Islet precursor cell (in vitro differentiated cells): ENCODE data around the gene AIPL1.

Experiments used
- DNase-seq: peaks from one replicate; pipeline ENCODE4 v3.0.0-alpha.2; 2018

Gene AIPL1

DNA sequence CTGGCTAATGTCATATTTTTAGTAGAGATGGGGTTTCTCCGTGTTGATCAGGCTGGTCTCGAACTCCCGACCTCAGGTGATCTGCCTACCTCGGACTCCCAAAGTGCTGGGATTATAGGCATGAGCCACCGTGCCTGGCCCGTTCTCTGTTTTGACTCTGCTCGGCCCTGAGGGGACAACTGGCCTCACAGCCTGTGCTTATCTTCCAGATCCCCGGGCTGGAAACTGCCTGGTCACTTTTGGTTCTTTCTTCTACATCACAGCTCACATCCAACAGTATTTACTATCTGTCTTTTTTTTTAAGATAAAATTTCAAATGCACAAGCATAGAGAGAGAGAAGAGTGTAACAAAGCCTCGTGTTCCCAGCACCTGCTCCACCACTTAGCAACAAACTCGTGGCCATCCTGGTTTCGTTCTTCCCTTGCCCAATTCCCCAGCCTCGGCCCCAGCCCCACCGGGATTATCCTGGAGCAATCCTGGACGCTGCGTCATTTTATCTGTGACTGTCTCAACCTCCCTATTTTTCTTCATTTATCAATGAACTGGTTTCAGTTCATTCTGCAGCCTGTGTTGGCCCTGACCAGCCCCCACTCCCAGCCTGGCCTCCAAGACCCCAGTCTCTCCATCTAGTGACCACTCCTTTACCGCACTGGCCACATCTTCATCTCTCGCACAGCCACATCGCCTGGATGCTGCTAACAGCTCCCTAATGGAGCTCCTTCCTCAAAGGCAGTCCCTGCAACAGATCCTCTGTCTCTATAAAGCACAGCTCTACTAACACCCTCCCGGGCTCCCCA, 30.5 kb upstream of the AIPL1 start:
- no peak for DNase-seq

- no peak for DNase-seq
Observed at GRCh38 chr17:6464446-6465041, 29.6 kb upstream of the AIPL1 start.

DNA sequence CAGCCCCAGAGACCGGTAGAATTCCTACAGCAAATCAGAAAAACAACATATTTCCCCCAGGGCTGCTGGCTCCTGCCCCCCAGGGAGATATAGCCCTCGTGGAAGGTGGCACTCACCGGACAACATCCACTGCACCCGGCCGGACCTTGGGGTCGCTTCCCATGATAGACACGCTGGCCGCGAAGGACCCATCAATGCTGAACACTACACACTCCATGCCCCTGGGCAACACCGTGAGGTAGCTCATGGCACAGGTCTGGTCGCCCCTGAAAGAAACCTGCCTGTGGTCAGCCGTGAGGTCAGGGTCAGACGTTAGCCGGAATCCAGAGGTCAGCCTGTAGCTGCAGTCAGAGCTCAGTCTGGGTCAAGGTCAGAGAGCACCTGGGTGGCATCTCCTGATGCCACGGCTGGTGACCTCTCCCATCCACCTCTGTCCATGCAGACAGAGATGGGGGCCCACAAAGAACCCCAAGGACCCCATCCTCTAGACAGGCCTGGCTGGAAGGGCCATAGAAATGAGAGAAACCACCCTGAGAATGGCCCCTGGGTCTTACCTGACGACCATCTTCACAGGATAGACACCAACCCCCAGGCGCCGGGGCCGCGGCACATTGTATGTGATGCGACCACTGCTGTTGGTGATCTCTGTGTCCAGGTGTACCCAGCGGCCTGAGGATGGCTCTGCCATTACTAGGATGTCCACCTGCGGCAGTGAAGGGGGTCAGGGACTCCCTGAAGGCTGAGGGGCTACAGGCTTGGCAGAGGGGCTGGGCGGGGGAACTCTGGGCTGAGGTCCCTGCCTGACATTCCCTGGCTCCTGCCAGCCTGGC, 28.9 kb upstream of the AIPL1 start:
- no peak for DNase-seq

- DNase-seq: no peak
Observed at GRCh38 chr17:6462692-6463091, 27.8 kb upstream of the AIPL1 start.

- no peak for DNase-seq
Observed at GRCh38 chr17:6461792-6462524, 27.0 kb upstream of the AIPL1 start.

GRCh38 chr17:6461246-6461645, 26.3 kb upstream of the AIPL1 start:
- DNase-seq: no peak

DNA sequence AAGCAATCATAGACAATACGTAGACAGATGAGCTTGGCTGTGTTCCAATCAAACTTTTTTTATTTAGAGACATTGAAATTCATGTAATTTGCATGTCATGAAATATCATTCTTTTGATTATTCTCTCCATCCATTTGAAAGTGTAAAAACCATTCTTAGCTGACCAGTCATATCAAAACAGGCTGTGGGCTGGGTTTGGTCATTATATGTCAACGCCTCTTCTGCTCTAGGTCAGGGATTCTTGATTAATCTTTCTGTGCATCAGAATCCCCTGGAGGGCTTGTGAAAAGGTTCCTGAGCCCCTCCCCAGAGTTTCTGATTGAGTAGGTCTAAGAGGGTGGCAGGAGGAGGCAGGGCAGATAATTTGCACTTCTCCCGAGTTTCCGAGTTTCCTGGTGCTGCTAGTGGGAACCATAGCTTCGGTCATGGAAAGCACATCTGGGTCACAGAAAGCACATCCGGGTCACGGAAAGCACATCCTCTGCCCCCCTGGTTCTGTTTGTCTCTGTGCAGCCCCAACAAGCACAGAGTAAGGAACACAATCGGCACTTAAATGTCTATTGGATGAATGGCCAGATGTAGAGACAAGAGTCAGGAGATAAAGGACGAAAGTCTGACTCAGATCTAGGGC, 25.7 kb upstream of the AIPL1 start:
- no peak for DNase-seq

DNA sequence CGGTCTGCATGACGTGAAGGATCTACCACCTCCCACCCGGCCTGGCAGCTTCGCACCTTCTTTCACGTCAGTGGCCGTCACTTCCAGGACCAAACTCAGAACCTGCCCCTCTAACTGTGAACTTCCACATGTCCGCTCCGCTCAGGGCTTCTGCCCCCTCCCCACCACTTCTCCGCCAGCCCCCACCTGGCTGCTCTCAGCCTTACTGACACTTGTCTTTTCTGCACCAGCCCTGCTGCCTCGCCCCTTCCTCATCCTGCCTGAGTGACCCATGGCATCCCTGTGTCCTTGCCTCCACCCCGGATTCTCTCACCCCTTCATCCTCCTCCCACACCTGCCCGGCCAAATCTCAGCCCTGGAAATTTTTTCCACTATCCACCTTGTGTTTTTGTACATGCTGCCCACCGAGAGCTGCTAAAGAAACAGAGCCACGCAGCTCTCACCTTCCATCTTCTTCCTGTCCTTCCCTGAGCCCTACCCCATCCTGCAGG, 23.6 kb upstream of the AIPL1 start:
- DNase-seq: no peak

DNA sequence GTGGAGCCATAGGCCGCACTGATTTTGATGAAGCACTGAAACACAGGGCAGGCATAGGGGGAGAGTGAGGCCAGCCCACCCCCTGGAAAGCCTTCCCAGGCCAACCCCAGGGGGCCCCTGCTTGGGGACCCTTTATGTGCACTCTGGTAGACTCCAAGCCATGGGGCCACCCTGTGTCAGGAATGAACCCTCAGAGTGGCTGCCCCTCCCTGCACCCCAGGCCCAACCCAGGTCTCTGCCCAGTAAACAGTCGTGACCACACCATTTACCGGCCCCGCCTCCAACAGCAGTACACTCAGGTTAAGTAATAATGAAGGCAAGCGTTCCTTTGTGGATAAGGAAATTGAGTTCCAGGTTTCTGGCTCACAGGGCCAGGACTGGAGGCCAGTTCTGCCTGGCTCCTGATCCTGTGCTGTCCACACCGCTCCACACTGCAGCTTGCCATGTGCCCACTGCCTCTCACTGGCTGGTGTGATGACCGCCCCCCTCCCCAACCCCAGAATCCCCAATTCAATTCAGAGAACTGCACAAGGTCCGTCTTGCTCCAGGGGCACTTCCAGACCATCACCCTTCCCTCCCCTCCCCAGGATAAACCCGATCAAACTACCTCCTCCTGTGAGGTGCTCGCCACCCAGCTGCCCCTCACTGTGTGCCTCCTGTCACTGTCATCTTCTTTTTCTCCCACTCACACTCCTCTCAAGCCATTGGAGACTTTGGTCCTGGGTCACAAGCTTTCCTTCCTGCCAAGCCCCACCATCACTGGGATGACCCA, 23.0 kb upstream of the AIPL1 start:
- DNase-seq: no peak

DNA sequence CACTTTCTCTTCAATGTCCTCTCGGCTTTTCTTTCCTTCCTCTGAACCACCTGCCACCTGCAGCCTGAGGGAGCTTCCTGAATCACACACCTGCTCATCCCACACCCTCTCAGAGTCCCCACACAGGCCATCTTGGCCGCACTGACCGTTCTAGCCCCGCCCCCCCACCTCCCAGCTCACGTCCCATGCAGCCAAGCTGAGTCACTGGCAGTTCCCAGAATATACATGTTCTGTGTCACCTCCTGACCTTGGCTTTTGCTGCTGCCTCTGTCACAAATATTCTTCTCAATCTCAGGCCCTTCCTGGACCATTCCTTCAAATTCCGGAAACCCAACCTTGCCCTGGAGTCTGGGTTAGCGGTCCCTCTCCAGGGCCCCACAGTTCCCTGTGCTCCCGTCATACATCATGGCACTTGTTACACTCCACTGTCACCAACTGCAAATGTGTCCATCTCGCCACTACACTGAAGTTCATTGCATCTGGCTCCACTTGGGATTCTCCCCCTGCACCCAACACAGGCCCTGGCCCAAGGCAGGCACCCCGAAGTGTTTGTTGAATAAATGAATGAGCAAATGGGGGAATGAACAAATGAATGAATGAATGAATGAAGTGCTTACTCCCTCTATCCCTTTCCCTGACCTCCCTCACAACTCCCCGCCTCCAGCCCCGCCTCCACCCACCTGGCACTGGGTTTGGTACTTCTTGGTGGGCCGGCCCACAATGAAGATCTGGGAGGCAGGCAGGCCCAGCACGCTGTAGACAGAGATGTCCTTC, 22.2 kb upstream of the AIPL1 start:
- peak; percentile 83 for DNase-seq

DNA sequence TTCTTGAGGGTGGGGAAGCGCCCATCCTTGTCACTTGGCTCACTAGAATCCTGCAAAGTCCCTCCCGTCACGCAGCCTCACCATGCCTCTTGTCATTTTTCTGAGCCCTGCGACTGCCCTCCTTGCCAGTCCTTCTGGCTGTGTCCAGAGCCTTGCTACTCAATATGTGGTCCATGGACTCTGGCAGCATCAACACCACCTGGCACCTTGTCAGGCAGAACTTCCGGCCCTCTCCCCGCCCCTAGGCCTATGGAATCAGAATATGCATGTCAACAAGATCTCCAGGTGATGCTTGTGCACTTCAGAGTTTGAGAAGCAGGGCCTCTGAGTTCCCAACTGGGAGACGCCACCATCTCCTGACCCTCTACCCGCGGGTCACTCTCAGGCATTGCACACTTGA, 21.4 kb upstream of the AIPL1 start:
- no peak for DNase-seq

DNA sequence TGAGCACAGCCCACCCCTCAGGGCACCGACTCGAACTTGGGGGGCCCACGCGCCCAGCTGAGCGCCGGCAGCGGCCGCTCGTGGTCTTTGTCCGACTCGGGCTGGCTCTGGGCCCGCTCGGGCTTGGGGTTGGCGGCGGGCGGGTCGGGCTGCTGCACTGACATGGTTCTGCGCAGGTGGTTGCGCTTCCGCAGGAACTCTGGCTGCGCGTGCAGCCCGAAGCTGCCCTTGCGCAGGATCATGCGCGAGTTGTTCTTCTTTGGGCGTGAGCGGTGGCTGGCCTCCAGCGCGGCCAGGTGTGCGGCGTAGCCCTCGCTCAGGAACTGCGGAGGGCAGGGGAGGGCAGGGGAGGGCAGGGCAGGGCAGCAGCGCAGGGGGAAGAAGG, 20.4 kb upstream of the AIPL1 start:
- peak; percentile 76 for DNase-seq

- DNase-seq: no peak
Observed at GRCh38 chr17:6454495-6455320, 19.8 kb upstream of the AIPL1 start.

- DNase-seq: no peak
Observed at GRCh38 chr17:6453279-6454024, 18.5 kb upstream of the AIPL1 start.

- DNase-seq: no peak
Observed at GRCh38 chr17:6452471-6453266, 17.7 kb upstream of the AIPL1 start.

DNA sequence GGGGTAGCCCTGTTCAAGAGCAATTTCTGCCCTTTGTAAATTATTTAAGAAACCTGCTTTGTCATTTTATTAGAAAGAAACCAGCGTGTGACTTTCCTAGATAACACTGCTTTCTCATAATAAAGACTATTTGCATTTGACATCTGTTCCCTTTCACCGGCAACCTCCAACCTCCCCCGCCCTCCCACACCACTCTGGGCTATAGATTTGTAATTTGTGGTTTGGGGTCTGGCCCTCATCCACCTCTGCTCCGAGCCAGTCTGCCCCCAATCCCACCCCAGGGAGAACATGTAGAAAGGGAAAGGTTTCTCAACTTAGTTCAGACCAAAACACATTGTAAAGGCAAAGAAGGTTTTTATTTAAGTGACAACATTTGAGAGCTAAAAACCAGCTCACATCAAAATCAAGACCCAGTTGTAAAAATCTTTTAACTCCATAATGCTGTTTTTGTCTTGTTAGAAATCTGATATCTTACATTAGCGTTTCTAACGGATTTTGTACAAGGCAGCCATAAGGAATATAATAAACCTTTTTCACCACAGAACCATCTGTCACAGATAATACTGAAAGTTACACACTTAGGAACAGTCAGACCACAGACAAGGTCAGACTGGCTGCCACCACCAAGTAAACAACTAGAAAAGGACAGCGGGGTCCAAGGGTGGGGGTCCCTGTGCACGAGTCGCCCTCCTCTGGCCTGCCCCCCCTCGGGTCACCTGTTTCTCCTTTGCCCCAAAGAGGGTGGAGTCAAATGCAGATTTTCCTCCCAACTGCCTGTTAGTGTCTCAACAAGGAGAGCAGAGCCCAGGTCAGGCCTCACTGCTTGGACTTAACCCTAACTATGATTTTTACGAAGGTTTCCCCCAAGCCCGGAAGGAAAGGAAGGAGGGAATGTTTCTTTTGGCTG, 16.3 kb upstream of the AIPL1 start:
- no peak for DNase-seq

DNA sequence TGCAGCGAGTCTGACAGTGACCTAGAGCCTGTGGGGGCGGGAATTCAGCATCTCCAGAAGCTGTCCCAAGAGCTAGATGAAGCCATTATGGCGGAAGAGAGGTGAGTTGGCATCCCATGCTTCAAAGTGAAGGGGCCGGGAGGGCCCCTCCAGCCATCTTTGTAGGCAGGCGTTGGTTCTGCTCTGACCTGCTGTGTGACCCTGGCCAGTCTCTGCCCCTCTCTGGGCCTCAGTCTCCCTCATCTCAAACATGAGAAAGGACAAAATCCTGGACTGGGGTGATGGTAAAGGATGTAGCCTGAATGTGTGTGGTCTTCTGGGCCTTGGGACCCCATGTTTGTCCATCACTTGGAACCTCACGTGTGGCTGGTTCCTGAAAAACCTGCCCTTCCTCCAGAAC, 14.4 kb upstream of the AIPL1 start:
- DNase-seq: no peak
